OCI-LY1 (cell line): ENCODE results near the gene STRIP2.

Experiments
- EZH2 ChIP-seq: fragments of 200-600 bp; sonication (generic), shearing (Covaris generic); IDR thresholded peaks from 2 replicates; pipeline ENCODE4 v1.8.0; 2017; ENCODE audit warnings: borderline replicate concordance, mixed run types, mild to moderate bottlenecking, antibody characterized with exemption, low read length, moderate library complexity, mixed read lengths
- TF ChIP-seq, protein P1 (sequence below): fragments of 200-600 bp; sonication (generic), shearing (Covaris generic); IDR thresholded peaks from 2 replicates; pipeline ENCODE4 v1.5.1; 2017; ENCODE audit warnings: mild to moderate bottlenecking, antibody characterized with exemption, low read length, moderate library complexity, mixed read lengths

DNA sequence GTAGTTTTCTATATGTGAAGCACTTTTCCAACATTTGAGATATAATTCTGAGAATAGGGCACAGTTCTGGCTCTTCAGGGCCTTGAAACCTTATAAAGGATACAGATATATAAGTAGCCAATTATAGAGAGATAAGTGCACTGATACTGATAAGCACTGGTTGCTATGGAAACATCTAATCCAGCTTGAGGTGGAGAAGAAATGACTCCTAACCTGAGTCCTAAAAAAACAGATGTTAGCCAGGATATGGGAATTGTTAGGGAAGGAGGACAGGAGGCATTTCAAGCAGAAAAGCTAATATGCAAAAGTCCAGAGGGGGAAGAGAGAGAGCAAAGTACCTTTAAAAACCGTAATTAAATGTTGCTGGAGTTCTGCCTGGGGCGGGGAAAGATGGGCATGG lies 30.8 kb downstream of the STRIP2 start:
- TF ChIP-seq, protein P1, sequence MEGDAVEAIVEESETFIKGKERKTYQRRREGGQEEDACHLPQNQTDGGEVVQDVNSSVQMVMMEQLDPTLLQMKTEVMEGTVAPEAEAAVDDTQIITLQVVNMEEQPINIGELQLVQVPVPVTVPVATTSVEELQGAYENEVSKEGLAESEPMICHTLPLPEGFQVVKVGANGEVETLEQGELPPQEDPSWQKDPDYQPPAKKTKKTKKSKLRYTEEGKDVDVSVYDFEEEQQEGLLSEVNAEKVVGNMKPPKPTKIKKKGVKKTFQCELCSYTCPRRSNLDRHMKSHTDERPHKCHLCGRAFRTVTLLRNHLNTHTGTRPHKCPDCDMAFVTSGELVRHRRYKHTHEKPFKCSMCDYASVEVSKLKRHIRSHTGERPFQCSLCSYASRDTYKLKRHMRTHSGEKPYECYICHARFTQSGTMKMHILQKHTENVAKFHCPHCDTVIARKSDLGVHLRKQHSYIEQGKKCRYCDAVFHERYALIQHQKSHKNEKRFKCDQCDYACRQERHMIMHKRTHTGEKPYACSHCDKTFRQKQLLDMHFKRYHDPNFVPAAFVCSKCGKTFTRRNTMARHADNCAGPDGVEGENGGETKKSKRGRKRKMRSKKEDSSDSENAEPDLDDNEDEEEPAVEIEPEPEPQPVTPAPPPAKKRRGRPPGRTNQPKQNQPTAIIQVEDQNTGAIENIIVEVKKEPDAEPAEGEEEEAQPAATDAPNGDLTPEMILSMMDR: no peak
- TF ChIP-seq EZH2: no peak
